ENCODE measurements around the gene ALDH1B1. TPM values are rescaled to one million over a fixed set of nuclear protein-coding genes. Genes with fewer than 3 reads are reported as not detected.

The ALDH1B1 gene
- total and polyA plus RNA-seq, 2 donors (not counting 1 experiment from before 2014, with no cell fraction given) = 16.2 to 17.4 TPM

DNA sequence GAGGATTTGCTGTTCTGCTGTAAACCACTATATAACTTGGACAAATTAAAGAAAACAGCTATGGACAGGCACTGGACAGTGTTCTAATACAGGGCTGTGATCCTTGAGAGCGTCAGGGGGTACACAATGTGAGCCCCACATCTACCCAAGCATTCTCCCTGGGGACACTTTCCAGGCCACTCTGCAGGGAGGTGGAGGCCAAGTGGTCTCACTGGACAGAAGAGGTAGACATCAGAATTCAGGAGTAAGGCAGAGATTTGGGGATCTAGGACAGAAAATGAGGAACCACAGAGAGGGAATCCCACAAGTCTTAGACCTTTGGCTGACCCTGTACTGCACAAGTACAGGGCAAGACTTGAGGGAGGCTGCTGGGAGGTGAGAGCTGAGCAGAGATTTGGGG lies 35.6 kb downstream of the ALDH1B1 start:
- Histone ChIP-seq H2AFZ (ENCODE audit: low read length) (no peak overlapping the region), H3K79me2 (ENCODE audit: control insufficient read depth, insufficient read depth, low read length) (no peaks in the 10 kb centered on the region), H3K27ac (ENCODE audit: insufficient read depth, low read length) (no peak overlapping the region), H3K36me3 (ENCODE audit: control insufficient read depth, insufficient read depth, low read length) (no peaks in the 10 kb centered on the region), H3K4me1 (ENCODE audit: control insufficient read depth, extremely low read depth, insufficient read depth, low read length) (no peaks in the 10 kb centered on the region), H4K20me1 (ENCODE audit: control insufficient read depth, extremely low read depth, insufficient read depth, low read length) (no peaks in the 10 kb centered on the region), H3K9ac (ENCODE audit: insufficient read depth, low read length) (no peak overlapping the region), H3K4me2 (ENCODE audit: extremely low read depth, insufficient read depth, low read length) (no peak overlapping the region), H3K9me3 (ENCODE audit: control insufficient read depth, insufficient read depth, low read depth, low read length) (no peaks in the 10 kb centered on the region), H3K27me3 (ENCODE audit: control insufficient read depth, insufficient read depth, low read length) (peaks cover 19% of the 10 kb centered on the region), H3K4me3 (replicated peaks in 1 of 4; ENCODE audit: control extremely low read depth in 1 of 4, insufficient read depth in 1 of 4, low read depth in 3 of 4, low read length in 4 of 4) (no peak overlapping the region)
- TF ChIP-seq EZH2 (IDR thresholded peaks at IDR 0.05; ENCODE audit: low read length, missing control alignments) (no peak), CTCF (conservative IDR thresholded peaks at IDR 0.05 in 1 of 2, IDR thresholded peaks at IDR 0.05 in 1 of 2; ENCODE audit: low read depth in 1 of 2, low read length in 2 of 2) (no peak)
- no peak for DNase-seq (ENCODE audit: low read depth in 2 of 2)

DNA sequence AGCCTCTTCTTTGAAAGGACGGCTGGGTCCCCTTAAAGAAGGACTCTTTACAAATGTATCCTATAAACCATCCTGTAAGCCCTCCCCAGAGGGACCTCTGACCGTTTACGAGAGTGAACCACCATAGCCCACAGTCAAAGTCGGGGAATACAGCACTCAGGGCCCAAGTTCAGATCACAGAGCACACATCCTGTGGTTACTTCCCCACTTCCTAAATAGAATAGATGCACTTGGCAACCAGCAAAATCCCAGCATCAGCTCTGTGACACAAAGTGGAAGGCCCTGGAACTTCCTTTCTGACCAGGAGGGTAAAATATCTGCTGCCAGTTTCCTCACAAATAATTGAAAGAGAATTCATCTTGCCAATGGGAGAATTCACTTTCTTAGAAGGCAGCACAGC lies 38.6 kb downstream of the ALDH1B1 start:
- Histone ChIP-seq H3K27ac (ENCODE audit: insufficient read depth, low read length) (no peak overlapping the region), H4K20me1 (ENCODE audit: control insufficient read depth, extremely low read depth, insufficient read depth, low read length) (no peaks in the 10 kb centered on the region), H3K79me2 (ENCODE audit: control insufficient read depth, insufficient read depth, low read length) (no peaks in the 10 kb centered on the region), H3K9me3 (ENCODE audit: control insufficient read depth, insufficient read depth, low read depth, low read length) (no peaks in the 10 kb centered on the region), H3K4me3 (replicated peaks in 1 of 4; ENCODE audit: control extremely low read depth in 1 of 4, insufficient read depth in 1 of 4, low read depth in 3 of 4, low read length in 4 of 4) (no peak overlapping the region), H3K27me3 (ENCODE audit: control insufficient read depth, insufficient read depth, low read length) (peaks cover 5% of the 10 kb centered on the region), H2AFZ (ENCODE audit: low read length) (no peak overlapping the region), H3K4me1 (ENCODE audit: control insufficient read depth, extremely low read depth, insufficient read depth, low read length) (no peaks in the 10 kb centered on the region), H3K36me3 (ENCODE audit: control insufficient read depth, insufficient read depth, low read length) (no peaks in the 10 kb centered on the region), H3K4me2 (ENCODE audit: extremely low read depth, insufficient read depth, low read length) (no peak overlapping the region), H3K9ac (ENCODE audit: insufficient read depth, low read length) (no peak overlapping the region)
- no peak for DNase-seq (ENCODE audit: low read depth in 2 of 2)
- no peak for TF ChIP-seq CTCF (conservative IDR thresholded peaks at IDR 0.05 in 1 of 2, IDR thresholded peaks at IDR 0.05 in 1 of 2; ENCODE audit: low read depth in 1 of 2, low read length in 2 of 2)
- TF ChIP-seq EZH2 (IDR thresholded peaks at IDR 0.05; ENCODE audit: low read length, missing control alignments) = no peak

GRCh38 chr9:38432922-38433510 lies 40.5 kb downstream of the ALDH1B1 start:
- Histone ChIP-seq H3K36me3 (ENCODE audit: control insufficient read depth, insufficient read depth, low read length) (no peaks in the 10 kb centered on the region), H4K20me1 (ENCODE audit: control insufficient read depth, extremely low read depth, insufficient read depth, low read length) (no peaks in the 10 kb centered on the region), H3K4me1 (ENCODE audit: control insufficient read depth, extremely low read depth, insufficient read depth, low read length) (no peaks in the 10 kb centered on the region), H3K27ac (ENCODE audit: insufficient read depth, low read length) (no peak overlapping the region), H3K9ac (ENCODE audit: insufficient read depth, low read length) (no peak overlapping the region), H3K4me2 (ENCODE audit: extremely low read depth, insufficient read depth, low read length) (no peak overlapping the region), H3K79me2 (ENCODE audit: control insufficient read depth, insufficient read depth, low read length) (no peaks in the 10 kb centered on the region), H3K9me3 (ENCODE audit: control insufficient read depth, insufficient read depth, low read depth, low read length) (no peaks in the 10 kb centered on the region), H2AFZ (ENCODE audit: low read length) (no peak overlapping the region), H3K27me3 (ENCODE audit: control insufficient read depth, insufficient read depth, low read length) (peaks cover 2% of the 10 kb centered on the region), H3K4me3 (replicated peaks in 1 of 4; ENCODE audit: control extremely low read depth in 1 of 4, insufficient read depth in 1 of 4, low read depth in 3 of 4, low read length in 4 of 4) (no peak overlapping the region)
- peak; percentile 29 to 58 for DNase-seq (ENCODE audit: low read depth in 2 of 2)
- TF ChIP-seq CTCF (conservative IDR thresholded peaks at IDR 0.05 in 1 of 2, IDR thresholded peaks at IDR 0.05 in 1 of 2; ENCODE audit: low read depth in 1 of 2, low read length in 2 of 2) (peak; percentile 54 to 56), EZH2 (IDR thresholded peaks at IDR 0.05; ENCODE audit: low read length, missing control alignments) (no peak)

Measured in fibroblast of lung (primary cell).